HAP-1 (cell line): ENCODE measurements around the gene ADRA2C.

Experiments
- DNase-seq, 2 experiments: peaks; one replicate each; pipeline ENCODE4 v3.0.0-alpha.2; 2016 to 2020; ENCODE audit warnings: low spot score in 2 of 2
- H3K27me3 ChIP-seq: fragments of 250-450 bp; sonication (Bioruptor Pico); 2 replicates; pipeline ENCODE4 v1.5.1; 2020; ENCODE audit warnings: low read depth, mild to moderate bottlenecking, moderate library complexity
- H3K36me3 ChIP-seq: fragments of 250-450 bp; sonication (Bioruptor Pico); replicated peaks from 2 replicates; pipeline ENCODE4 v1.5.1; 2020; ENCODE audit warnings: mild to moderate bottlenecking
- H3K4me1 ChIP-seq: fragments of 250-450 bp; sonication (Bioruptor Pico); 2 replicates; pipeline ENCODE4 v1.5.1; 2020; ENCODE audit warnings: mild to moderate bottlenecking
- H3K4me3 ChIP-seq: fragments of 250-450 bp; sonication (Bioruptor Pico); 2 replicates; pipeline ENCODE4 v1.5.1; 2020; ENCODE audit warnings: mild to moderate bottlenecking, moderate library complexity
- H3K9me3 ChIP-seq: fragments of 250-450 bp; sonication (Bioruptor Pico); 2 replicates; pipeline ENCODE4 v1.5.1; 2020; ENCODE audit warnings: mild to moderate bottlenecking, moderate library complexity
- in situ Hi-C: fragments of 300-500 bp; cut with MboI; formaldehyde crosslinking; loops from 3 replicates; pipeline ENCODE4 v1.14.3; 2020; ENCODE audit warnings: low sequenced_read_pairs, inconsistent platforms, mixed read lengths

The ADRA2C gene

GRCh38 chr4:3805026-3805425 lies 38.8 kb downstream of the ADRA2C start:
- Histone ChIP-seq H3K4me1 (no peaks in the 10 kb centered on the region), H3K27me3 (peaks cover 12% of the 10 kb centered on the region; the same call in 1 of the 2 replicates), H3K9me3 (no peaks in the 10 kb centered on the region), H3K36me3 (no peaks in the 10 kb centered on the region), H3K4me3 (no peak overlapping the region)
- DNase-seq: no peak
- in situ Hi-C loops: no loop called here

GRCh38 chr4:3805731-3806130 lies 39.5 kb downstream of the ADRA2C start:
- in situ Hi-C loops: no loop called here
- no peak for DNase-seq
- H3K9me3 ChIP-seq: no peaks in the 10 kb centered on the region
- H3K4me1 ChIP-seq: no peaks in the 10 kb centered on the region
- peaks cover 12% of the 10 kb centered on the region; the same call in 1 of the 2 replicates for H3K27me3 ChIP-seq
- H3K36me3 ChIP-seq: no peaks in the 10 kb centered on the region
- H3K4me3 ChIP-seq: no peak overlapping the region

DNA sequence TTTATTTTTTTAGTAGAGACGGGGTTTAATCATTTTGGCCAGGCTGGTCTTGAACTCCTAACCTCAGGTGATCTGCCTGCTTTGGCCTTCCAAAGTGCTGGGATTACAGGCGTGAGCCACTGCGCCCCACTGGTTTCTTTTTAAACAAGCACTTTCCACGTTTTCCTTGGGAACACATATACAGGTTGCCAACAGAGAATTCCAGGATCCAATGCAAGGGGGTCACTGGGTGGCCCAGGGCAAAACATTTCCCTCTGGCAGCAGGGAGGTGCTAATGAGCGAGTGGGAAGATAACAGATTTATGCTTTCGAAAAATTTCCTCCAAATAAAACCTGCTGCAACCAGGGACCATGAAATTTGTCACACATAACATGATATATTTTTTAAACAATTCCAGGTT lies 41.1 kb downstream of the ADRA2C start:
- Histone ChIP-seq H3K27me3 (peaks cover 12% of the 10 kb centered on the region; the same call in 1 of the 2 replicates), H3K4me3 (no peak overlapping the region), H3K36me3 (no peaks in the 10 kb centered on the region), H3K9me3 (no peaks in the 10 kb centered on the region), H3K4me1 (no peaks in the 10 kb centered on the region)
- in situ Hi-C loops: no loop called here
- no peak for DNase-seq

GRCh38 chr4:3807822-3808496 lies 41.8 kb downstream of the ADRA2C start:
- H3K4me3 ChIP-seq: no peak overlapping the region
- no peak for DNase-seq
- no peaks in the 10 kb centered on the region for H3K4me1 ChIP-seq
- peaks cover 9% of the 10 kb centered on the region; the same call in 1 of the 2 replicates for H3K27me3 ChIP-seq
- in situ Hi-C loops: no loop called here
- no peaks in the 10 kb centered on the region for H3K36me3 ChIP-seq
- no peaks in the 10 kb centered on the region for H3K9me3 ChIP-seq

- DNase-seq: no peak
- Histone ChIP-seq H3K4me1 (no peaks in the 10 kb centered on the region), H3K36me3 (no peaks in the 10 kb centered on the region), H3K27me3 (0 out of 2 replicates have a peak, but pooled peaks cover 9% of the 10 kb centered on the region), H3K4me3 (no peak overlapping the region), H3K9me3 (no peaks in the 10 kb centered on the region)
- in situ Hi-C loops: no loop called here
These were observed 42.4 kb downstream of the ADRA2C start for GRCh38 chr4:3808597-3808996.

DNA sequence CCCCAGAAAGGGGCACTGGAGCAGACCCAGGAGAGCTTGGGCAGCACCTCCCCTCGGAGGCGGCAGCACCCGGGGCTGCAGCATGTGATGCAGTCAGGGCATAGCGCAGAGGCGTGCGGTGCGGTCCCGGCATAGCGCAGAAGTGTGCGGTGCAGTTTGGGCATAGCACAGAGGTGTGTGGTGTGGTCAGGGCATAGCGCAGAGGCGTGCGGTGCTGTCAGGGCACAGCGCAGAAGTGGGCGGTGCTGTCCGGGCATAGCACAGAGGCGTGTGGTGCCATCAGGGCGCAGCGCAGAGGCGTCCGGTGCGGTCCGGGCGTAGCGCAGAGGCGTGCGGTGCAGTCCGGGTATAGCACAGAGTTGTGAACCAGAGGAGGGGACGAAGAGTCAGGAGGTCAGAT lies 42.8 kb downstream of the ADRA2C start:
- Histone ChIP-seq H3K9me3 (no peaks in the 10 kb centered on the region), H3K4me3 (no peak overlapping the region), H3K4me1 (no peaks in the 10 kb centered on the region), H3K27me3 (0 out of 2 replicates have a peak, but pooled peaks cover 9% of the 10 kb centered on the region), H3K36me3 (no peaks in the 10 kb centered on the region)
- no peak for DNase-seq
- in situ Hi-C loops: no loop called here

GRCh38 chr4:3809451-3810110 lies 43.4 kb downstream of the ADRA2C start:
- H3K36me3 ChIP-seq: no peaks in the 10 kb centered on the region
- in situ Hi-C loops: no loop called here
- 0 out of 2 replicates have a peak, but pooled peaks cover 9% of the 10 kb centered on the region for H3K27me3 ChIP-seq
- H3K4me3 ChIP-seq: no peak overlapping the region
- no peak for DNase-seq
- no peaks in the 10 kb centered on the region for H3K9me3 ChIP-seq
- no peaks in the 10 kb centered on the region for H3K4me1 ChIP-seq

- H3K4me1 ChIP-seq: no peaks in the 10 kb centered on the region
- H3K36me3 ChIP-seq: no peaks in the 10 kb centered on the region
- no peak overlapping the region for H3K4me3 ChIP-seq
- 0 out of 2 replicates have a peak, but pooled peaks cover 9% of the 10 kb centered on the region for H3K27me3 ChIP-seq
- in situ Hi-C loops: no loop called here
- no peak for DNase-seq
- H3K9me3 ChIP-seq: no peaks in the 10 kb centered on the region
These were observed 44.0 kb downstream of the ADRA2C start for GRCh38 chr4:3810111-3810680.

DNA sequence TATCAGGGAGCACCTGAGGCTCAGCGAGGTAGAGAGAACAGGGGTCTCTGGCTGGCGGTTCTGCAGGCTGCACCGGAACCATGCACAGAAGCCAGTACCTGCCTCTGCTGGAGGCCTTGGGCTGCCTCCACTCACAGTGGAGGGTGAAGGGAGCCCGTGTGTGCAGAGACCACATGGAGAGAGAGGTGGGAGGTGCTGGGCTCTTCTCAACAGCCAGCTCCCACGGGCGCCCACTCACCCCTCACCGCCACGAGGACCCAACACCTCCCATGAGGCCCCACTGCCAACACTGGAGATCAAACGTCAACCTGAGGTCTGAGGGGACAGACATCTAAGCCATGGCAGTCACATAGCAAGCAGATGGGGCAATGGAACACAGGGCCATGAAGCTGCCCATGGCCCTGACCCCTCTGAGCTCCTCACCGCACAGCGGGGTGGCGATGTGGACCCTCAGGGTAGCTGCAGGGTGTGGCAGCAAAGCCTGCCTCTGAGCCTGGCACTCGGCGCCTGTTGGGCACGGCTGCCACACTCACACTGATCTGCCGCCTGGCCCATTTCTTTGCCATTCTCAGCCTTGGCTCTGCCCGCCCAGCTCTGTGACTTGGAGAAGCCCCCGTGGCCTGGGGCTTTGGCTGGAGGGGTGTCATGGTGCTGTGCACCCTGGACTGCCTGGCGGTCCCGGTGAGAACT lies 44.8 kb downstream of the ADRA2C start:
- Histone ChIP-seq H3K27me3 (0 out of 2 replicates have a peak, but pooled peaks cover 9% of the 10 kb centered on the region), H3K4me1 (no peaks in the 10 kb centered on the region), H3K4me3 (no peak overlapping the region), H3K36me3 (no peaks in the 10 kb centered on the region), H3K9me3 (no peaks in the 10 kb centered on the region)
- in situ Hi-C loops: no loop called here
- DNase-seq: no peak

GRCh38 chr4:3811621-3812020 lies 45.4 kb downstream of the ADRA2C start:
- in situ Hi-C loops: no loop called here
- Histone ChIP-seq H3K4me1 (no peaks in the 10 kb centered on the region), H3K36me3 (no peaks in the 10 kb centered on the region), H3K4me3 (no peak overlapping the region), H3K27me3 (0 out of 2 replicates have a peak, but pooled peaks cover 9% of the 10 kb centered on the region), H3K9me3 (no peaks in the 10 kb centered on the region)
- no peak for DNase-seq

DNA sequence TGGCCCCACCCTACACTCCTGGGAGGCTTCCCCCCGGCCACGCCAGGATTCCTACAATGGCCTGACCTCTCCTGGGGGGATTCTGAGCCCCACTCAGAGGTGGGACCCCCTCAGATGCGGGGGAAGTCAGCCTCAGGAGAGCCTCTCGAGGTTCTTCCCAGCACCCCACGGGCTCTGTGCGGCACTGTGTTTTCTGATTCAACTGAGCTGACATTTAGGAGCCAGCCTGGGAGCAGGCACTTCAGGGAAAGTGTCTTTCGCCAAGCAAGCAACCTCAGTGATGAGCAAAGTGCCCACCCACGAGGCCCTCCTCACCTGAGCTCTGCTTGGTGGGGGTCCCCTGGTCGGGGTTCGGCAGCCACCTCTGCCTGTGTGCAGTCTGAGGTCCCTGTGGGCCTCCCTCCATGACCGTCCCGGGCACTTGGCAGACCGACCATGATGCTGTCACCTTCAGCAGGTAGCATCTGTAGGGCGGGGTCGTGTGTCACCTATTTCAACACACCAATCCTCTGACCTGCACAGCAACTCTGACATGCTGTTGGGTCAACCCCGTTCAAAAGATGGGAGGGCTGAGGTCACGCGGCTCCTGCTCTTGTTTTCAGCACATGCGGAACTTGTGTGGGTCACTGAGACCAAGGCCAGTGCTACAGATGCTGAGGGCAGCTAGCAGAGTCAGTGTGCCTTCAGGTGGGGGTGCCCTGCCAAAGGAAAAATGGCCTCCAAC lies 46.2 kb downstream of the ADRA2C start:
- no peak for DNase-seq
- Histone ChIP-seq H3K4me1 (no peaks in the 10 kb centered on the region), H3K4me3 (no peak overlapping the region), H3K9me3 (no peaks in the 10 kb centered on the region), H3K36me3 (no peaks in the 10 kb centered on the region), H3K27me3 (0 out of 2 replicates have a peak, but pooled peaks cover 5% of the 10 kb centered on the region)
- in situ Hi-C loops: no loop called here

DNA sequence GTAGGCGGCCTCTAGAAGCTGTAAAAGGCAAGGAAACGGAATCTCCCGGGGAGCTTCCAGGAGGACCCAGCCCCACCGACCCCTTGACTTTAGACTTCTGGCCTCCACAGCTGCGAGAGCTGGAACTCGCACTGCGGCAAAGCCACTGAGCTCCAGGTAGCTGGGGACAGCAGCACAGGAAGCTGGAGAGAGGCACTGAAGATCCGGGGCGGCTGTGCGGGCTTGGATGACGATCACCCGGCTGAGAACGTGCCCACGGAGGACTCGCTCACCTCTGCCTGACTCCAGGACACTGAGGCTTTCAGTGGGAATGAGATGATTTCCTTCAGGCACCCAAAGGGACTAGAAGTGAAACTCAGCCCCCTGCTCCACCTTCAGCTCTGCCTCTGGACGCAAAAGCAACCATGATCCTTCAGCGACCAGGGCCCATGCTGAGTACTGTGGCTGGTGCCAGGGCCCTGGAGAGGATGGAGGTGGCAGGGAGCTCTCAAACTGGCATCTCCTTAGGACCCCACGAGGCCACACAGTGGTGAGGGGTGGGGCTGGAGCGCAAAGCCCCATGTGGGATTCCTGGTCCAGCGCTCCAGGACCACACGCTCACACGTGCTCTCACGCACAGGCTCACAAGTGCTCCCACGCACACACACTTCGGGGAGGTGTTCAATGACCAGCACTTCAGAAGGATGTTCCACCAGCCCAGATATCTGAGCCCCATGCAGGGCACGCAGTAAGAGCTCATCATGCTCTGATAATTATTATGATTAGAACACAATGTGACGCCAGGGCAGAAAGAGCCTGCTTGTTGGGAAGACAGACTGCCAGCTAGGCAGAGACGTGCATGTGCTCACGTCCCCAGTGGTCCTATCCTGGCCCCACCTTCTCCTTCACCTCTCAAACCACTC lies 47.2 kb downstream of the ADRA2C start:
- Histone ChIP-seq H3K4me1 (no peaks in the 10 kb centered on the region), H3K4me3 (no peak overlapping the region), H3K9me3 (no peaks in the 10 kb centered on the region), H3K27me3 (no peaks in the 10 kb centered on the region), H3K36me3 (no peaks in the 10 kb centered on the region)
- in situ Hi-C loops: no loop called here
- DNase-seq: no peak
